ENCODE data around the gene IL1R1. TPM values are rescaled to one million over a fixed set of nuclear protein-coding genes. Genes with fewer than 3 reads are reported as not detected.

The IL1R1 gene
- polyA plus RNA-seq, 1 donor from 2014 or later: not detected

DNA sequence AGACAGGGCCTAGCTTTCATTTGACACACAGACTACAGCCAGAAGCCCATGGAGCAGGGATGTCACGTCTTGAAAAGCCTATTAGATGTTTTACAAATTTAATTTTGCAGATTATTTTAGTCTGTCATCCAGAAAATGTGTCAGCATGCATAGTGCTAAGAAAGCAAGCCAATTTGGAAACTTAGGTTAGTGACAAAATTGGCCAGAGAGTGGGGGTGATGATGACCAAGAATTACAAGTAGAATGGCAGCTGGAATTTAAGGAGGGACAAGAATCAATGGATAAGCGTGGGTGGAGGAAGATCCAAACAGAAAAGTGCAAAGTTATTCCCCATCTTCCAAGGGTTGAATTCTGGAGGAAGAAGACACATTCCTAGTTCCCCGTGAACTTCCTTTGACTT, 36.5 kb downstream of the IL1R1 start:
- Histone ChIP-seq H3K79me2 (replicated peaks; ENCODE audit: insufficient read depth, low read length) (no peaks in the 10 kb centered on the region), H3K27ac (ENCODE audit: low read length) (no peak overlapping the region), H2AFZ (ENCODE audit: low read depth, low read length) (no peak overlapping the region), H3K4me2 (ENCODE audit: low read length) (no peak overlapping the region), H3K36me3 (ENCODE audit: insufficient read depth, low read length) (no peaks in the 10 kb centered on the region), H3K9ac (ENCODE audit: low read length) (no peak overlapping the region), H3K9me2 (ENCODE audit: insufficient read depth, low read length) (no peaks in the 10 kb centered on the region), H3K27me3 (ENCODE audit: insufficient read depth, low read depth, low read length) (no peaks in the 10 kb centered on the region), H3K9me3 (ENCODE audit: low read length) (no peaks in the 10 kb centered on the region), H3K4me3 (ENCODE audit: low read length) (no peak overlapping the region), H4K20me1 (ENCODE audit: insufficient read depth) (no peaks in the 10 kb centered on the region), H3F3A (ENCODE audit: insufficient read depth, low read length, poor library complexity, severe bottlenecking) (no peaks in the 10 kb centered on the region)
- TF ChIP-seq, protein P1, sequence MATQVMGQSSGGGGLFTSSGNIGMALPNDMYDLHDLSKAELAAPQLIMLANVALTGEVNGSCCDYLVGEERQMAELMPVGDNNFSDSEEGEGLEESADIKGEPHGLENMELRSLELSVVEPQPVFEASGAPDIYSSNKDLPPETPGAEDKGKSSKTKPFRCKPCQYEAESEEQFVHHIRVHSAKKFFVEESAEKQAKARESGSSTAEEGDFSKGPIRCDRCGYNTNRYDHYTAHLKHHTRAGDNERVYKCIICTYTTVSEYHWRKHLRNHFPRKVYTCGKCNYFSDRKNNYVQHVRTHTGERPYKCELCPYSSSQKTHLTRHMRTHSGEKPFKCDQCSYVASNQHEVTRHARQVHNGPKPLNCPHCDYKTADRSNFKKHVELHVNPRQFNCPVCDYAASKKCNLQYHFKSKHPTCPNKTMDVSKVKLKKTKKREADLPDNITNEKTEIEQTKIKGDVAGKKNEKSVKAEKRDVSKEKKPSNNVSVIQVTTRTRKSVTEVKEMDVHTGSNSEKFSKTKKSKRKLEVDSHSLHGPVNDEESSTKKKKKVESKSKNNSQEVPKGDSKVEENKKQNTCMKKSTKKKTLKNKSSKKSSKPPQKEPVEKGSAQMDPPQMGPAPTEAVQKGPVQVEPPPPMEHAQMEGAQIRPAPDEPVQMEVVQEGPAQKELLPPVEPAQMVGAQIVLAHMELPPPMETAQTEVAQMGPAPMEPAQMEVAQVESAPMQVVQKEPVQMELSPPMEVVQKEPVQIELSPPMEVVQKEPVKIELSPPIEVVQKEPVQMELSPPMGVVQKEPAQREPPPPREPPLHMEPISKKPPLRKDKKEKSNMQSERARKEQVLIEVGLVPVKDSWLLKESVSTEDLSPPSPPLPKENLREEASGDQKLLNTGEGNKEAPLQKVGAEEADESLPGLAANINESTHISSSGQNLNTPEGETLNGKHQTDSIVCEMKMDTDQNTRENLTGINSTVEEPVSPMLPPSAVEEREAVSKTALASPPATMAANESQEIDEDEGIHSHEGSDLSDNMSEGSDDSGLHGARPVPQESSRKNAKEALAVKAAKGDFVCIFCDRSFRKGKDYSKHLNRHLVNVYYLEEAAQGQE (IDR thresholded peaks at IDR 0.05; ENCODE audit: borderline replicate concordance): no peak
- TF ChIP-seq, protein P2, sequence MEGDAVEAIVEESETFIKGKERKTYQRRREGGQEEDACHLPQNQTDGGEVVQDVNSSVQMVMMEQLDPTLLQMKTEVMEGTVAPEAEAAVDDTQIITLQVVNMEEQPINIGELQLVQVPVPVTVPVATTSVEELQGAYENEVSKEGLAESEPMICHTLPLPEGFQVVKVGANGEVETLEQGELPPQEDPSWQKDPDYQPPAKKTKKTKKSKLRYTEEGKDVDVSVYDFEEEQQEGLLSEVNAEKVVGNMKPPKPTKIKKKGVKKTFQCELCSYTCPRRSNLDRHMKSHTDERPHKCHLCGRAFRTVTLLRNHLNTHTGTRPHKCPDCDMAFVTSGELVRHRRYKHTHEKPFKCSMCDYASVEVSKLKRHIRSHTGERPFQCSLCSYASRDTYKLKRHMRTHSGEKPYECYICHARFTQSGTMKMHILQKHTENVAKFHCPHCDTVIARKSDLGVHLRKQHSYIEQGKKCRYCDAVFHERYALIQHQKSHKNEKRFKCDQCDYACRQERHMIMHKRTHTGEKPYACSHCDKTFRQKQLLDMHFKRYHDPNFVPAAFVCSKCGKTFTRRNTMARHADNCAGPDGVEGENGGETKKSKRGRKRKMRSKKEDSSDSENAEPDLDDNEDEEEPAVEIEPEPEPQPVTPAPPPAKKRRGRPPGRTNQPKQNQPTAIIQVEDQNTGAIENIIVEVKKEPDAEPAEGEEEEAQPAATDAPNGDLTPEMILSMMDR (IDR thresholded peaks at IDR 0.05; ENCODE audit: poor library complexity, severe bottlenecking): no peak
- no peak for TF ChIP-seq RAD21 (conservative IDR thresholded peaks at IDR 0.05)

DNA sequence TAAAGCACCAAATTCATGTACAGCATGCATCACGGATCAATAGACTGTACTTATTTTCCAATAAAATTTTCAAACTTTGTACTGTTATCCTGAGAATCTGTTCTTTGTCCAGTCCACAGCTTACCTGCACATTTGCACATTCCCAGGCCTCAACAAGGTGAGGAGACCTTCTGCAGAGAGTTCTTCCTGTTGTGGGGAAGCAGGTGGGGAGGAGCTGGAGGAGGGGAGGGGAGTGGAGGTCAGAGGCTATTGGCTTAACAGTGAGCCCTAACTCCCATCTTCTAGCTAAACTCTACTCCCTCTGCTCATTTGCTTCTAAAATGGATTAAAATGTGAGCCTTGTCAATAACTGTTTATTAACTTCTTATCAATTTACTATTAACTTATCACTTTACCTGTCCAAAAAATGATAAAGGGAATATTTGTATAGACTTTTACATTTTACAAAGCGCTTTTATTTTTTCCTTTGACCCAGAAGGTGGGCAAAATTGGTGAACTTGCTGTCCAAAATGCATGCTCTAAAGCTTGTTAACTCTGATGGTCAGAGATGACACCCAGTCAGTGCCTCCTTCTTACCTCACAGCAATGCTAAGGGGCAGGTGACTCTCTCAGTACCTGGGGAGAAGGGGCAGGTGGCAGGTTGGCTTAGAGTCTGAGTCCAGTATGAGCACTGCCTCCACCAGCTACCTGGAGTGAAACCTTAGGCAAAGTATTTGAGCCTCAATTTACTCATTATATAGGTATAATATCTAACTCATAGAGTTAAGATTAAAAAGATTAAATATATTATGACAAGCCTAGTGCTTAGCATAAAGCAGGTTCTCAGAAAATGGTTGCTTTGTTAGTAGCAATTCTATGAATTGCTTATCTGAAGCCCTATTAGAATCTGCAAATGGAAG, 37.5 kb downstream of the IL1R1 start:
- Histone ChIP-seq H2AFZ (ENCODE audit: low read depth, low read length) (no peak overlapping the region), H3K27ac (ENCODE audit: low read length) (no peak overlapping the region), H4K20me1 (ENCODE audit: insufficient read depth) (no peaks in the 10 kb centered on the region), H3K9me3 (ENCODE audit: low read length) (no peaks in the 10 kb centered on the region), H3K9me2 (ENCODE audit: insufficient read depth, low read length) (no peaks in the 10 kb centered on the region), H3K4me2 (ENCODE audit: low read length) (no peak overlapping the region), H3F3A (ENCODE audit: insufficient read depth, low read length, poor library complexity, severe bottlenecking) (no peaks in the 10 kb centered on the region), H3K36me3 (ENCODE audit: insufficient read depth, low read length) (no peaks in the 10 kb centered on the region), H3K79me2 (replicated peaks; ENCODE audit: insufficient read depth, low read length) (no peaks in the 10 kb centered on the region), H3K9ac (ENCODE audit: low read length) (no peak overlapping the region), H3K4me3 (ENCODE audit: low read length) (no peak overlapping the region), H3K27me3 (ENCODE audit: insufficient read depth, low read depth, low read length) (no peaks in the 10 kb centered on the region)
- TF ChIP-seq RAD21 (conservative IDR thresholded peaks at IDR 0.05): no peak
- TF ChIP-seq, protein P1 (IDR thresholded peaks at IDR 0.05; ENCODE audit: borderline replicate concordance): no peak
- no peak for TF ChIP-seq TAF1 (IDR thresholded peaks at IDR 0.05; ENCODE audit: low read depth)
- TF ChIP-seq, protein P2 (IDR thresholded peaks at IDR 0.05; ENCODE audit: poor library complexity, severe bottlenecking): no peak
- TF ChIP-seq MXI1 (conservative IDR thresholded peaks at IDR 0.05; ENCODE audit: poor library complexity, severe bottlenecking): no peak
- TF ChIP-seq SMC3 (conservative IDR thresholded peaks at IDR 0.05; ENCODE audit: poor library complexity): no peak
- TF ChIP-seq POLR2AphosphoS5 (IDR thresholded peaks at IDR 0.05): no peak
- TF ChIP-seq EP300 (conservative IDR thresholded peaks at IDR 0.05; ENCODE audit: poor library complexity, severe bottlenecking): no peak
- TF ChIP-seq EZH2 (IDR thresholded peaks at IDR 0.05; ENCODE audit: borderline replicate concordance, insufficient read depth, low read length, poor library complexity, severe bottlenecking): no peak
